ENCODE results near the gene GLCCI1.

DNA sequence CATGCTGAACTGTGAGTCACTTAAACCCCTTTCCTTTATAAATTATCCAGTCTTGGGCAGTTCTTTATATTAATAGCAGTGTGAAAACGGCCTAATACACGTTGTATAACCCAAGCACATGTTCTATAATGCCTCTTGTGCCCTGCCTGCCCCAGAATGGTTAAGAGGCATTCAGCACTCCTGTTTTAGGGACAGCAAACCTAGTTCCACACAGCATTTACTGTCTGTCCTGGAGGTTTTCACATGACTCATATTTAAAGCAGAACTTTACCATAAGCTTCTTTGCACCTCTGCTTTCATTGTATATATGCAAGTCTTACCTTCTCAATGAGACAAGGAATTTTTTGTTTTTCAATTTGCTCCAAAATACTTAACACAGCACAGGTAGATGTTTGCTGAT lies 148.6 kb downstream of the GLCCI1 start:
- TF ChIP-seq CEBPB (IDR thresholded peaks at IDR 0.05): no peak
- TF ChIP-seq SMC3 (IDR thresholded peaks at IDR 0.05): no peak
- TF ChIP-seq KDM1A (IDR thresholded peaks at IDR 0.05; ENCODE audit: low read depth): no peak
